Fibroblast of pulmonary artery (primary cell): ENCODE measurements around the gene DLG1.

Source experiments
- DNase-seq: peaks from one replicate; pipeline ENCODE4 v3.0.0-alpha.2; 2010; ENCODE audit warnings: low read depth
- H3K4me3 ChIP-seq: replicated peaks from 2 replicates; pipeline ENCODE4 v1.5.1; 2011; ENCODE audit warnings: low read depth, mild to moderate bottlenecking, control low read depth, low read length, moderate library complexity
- CTCF ChIP-seq: IDR thresholded peaks from 2 replicates; pipeline ENCODE4 v1.5.1; 2011; ENCODE audit warnings: mild to moderate bottlenecking, control low read depth, low read length, inconsistent platforms; ENCODE audit errors: missing control alignments

Gene DLG1

GRCh38 chr3:197135212-197135611 lies 163.2 kb downstream of the DLG1 start:
- no peak for DNase-seq
- TF ChIP-seq CTCF = no peak
- H3K4me3 ChIP-seq = no peak overlapping the region

- no peak overlapping the region for H3K4me3 ChIP-seq
- DNase-seq = no peak
- no peak for TF ChIP-seq CTCF
Measured at GRCh38 chr3:197132916-197133530, 165.4 kb downstream of the DLG1 start.

- no peak for TF ChIP-seq CTCF
- no peak overlapping the region for H3K4me3 ChIP-seq
- peak; percentile 21 for DNase-seq
Measured at GRCh38 chr3:197125636-197126035, 172.8 kb downstream of the DLG1 start.

- no peak for TF ChIP-seq CTCF
- peak; percentile 42 for DNase-seq
- H3K4me3 ChIP-seq = no peak overlapping the region
Measured at GRCh38 chr3:197124713-197125112, 173.7 kb downstream of the DLG1 start.

GRCh38 chr3:197122394-197122793 lies 176.0 kb downstream of the DLG1 start:
- no peak for TF ChIP-seq CTCF
- DNase-seq = no peak
- H3K4me3 ChIP-seq = no peak overlapping the region

- no peak for TF ChIP-seq CTCF
- no peak for DNase-seq
- no peak overlapping the region for H3K4me3 ChIP-seq
Measured at GRCh38 chr3:197117114-197117513, 181.3 kb downstream of the DLG1 start.

- no peak overlapping the region for H3K4me3 ChIP-seq
- DNase-seq = no peak
- TF ChIP-seq CTCF = no peak
Measured at GRCh38 chr3:197114007-197114406, 184.4 kb downstream of the DLG1 start.
